Activated naive CD4-positive, alpha-beta T cell treated with anti-CD3 and anti-CD28 coated beads for 36 hours (primary cell): Measurements from ENCODE around the gene ARL5C. TPM values are rescaled to one million over a fixed set of nuclear protein-coding genes. Genes with fewer than 3 reads are reported as not detected.

Experiments used
- CTCF ChIA-PET: fragments of 350-600 bp; sonication (Branson Sonifier 250); formaldehyde crosslinking; loops from one replicate; lab custom pipeline; 2021; ENCODE audit warnings: antibody characterized with exemption; lab: Charles Lee
- DNase-seq: peaks from one replicate; pipeline ENCODE4 v3.0.0-alpha.2; 2020
- H3K27ac Mint-ChIP-seq: one replicate; pipeline ENCODE4 v1.8.0; 2021; ENCODE audit warnings: mild to moderate bottlenecking, mixed read lengths
- H3K27me3 Mint-ChIP-seq: one replicate; pipeline ENCODE4 v1.8.0; 2021; ENCODE audit warnings: low read depth, mixed read lengths
- H3K36me3 Mint-ChIP-seq: one replicate; pipeline ENCODE4 v1.8.0; 2021; ENCODE audit warnings: low read depth, mixed read lengths
- H3K4me1 Mint-ChIP-seq: one replicate; pipeline ENCODE4 v1.8.0; 2021; ENCODE audit warnings: low read depth, mixed read lengths
- H3K4me3 Mint-ChIP-seq: one replicate; pipeline ENCODE4 v1.8.0; 2021; ENCODE audit warnings: mild to moderate bottlenecking, moderate library complexity, mixed read lengths
- H3K9me3 Mint-ChIP-seq: one replicate; pipeline ENCODE4 v1.8.0; 2021; ENCODE audit warnings: mixed read lengths
- intact Hi-C: fragments of 100-400 bp; cut with micrococcal nuclease; formaldehyde crosslinking; loops from one replicate; pipeline ENCODE4 v1.15.1; 2023
- total RNA-seq, 2 experiments: library from RNA; stranded (reverse); gene quantifications; one replicate each; pipeline ENCODE4 v1.2.3, GENCODE V29; 2021

Gene ARL5C
- total RNA-seq, 2 experiments from 2014 or later, result not detected

DNA sequence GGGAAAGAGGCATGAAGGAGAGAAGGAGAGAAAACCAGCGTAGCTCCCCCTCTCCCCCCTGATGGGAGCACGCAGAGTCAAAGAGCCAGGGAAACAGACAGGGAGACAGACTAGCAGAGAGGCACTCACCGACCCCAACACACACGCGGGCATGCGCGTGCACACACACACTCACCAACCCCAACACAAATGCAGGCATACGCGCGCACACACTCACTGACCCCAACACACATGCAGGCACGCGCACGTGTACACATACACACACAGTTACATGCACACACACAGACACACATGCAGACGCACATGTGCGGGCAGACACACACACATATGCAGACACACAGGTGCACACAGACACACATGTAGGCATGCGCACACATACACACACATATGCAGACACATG lies 26.9 kb upstream of the ARL5C start:
- CTCF ChIA-PET, result interaction anchor here (1.7 kb wide), 1 partner anchor 18 kb away, joined by 6 read pairs; no protein-coding TSS in a partner anchor
- H3K27ac Mint-ChIP-seq, result no peak overlapping the region

DNA sequence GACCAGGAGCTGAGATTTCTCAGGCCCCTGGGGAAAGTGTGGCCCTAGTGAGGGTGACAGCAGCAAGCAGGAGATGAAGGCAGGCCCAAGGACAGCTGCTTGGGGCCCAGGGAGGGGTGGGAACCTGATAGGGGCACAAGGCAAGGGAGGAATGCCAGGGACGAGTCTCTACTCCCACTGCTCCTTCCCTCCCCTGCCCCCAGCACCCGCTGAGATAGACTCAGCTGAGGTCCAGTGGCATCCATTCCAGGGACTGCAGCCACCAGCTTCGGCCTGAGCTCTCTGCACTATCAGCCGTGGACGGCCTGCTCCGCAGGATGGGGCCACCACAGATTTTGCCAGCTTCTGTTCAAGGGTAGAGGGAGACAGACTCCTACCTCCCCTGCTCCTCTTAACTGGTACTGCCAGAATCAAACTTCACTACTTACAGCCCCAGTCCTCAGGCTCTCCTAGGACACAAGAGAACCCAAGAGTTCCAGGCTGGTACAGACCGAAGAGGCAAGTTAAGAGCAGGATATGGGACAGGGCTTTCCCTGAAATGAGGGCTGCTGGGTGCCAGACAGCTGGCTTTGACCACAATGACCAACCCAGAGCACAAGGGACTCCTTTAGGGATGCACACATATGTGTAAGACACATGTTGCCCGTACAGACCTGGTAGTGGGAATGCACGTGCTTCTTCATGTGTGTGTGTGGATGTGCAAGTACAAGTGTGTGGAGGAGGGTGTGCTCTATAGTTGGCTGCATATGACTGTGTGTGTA lies 26.0 kb upstream of the ARL5C start:
- Mint-ChIP-seq H3K36me3 (peaks cover 4% of the 10 kb centered on the region), H3K4me1 (peaks cover 8% of the 10 kb centered on the region), H3K9me3 (no peaks in the 10 kb centered on the region), H3K4me3 (no peak overlapping the region), H3K27ac (no peak overlapping the region), H3K27me3 (no peaks in the 10 kb centered on the region)
- intact Hi-C loops, result no loop called here
- CTCF ChIA-PET, result interaction anchor here (0.6 to 2.1 kb wide), 4 partner anchors 17 to 352 kb away, joined by 5 to 7 read pairs (median 6); no protein-coding TSS in a partner anchor
- DNase-seq, result no peak

More for the DNA sequence above, 26.9 kb upstream of the ARL5C start:
- intact Hi-C loops, result no loop called here
- H3K4me1 Mint-ChIP-seq, result peaks cover 9% of the 10 kb centered on the region
- H3K36me3 Mint-ChIP-seq, result peaks cover 4% of the 10 kb centered on the region
- no peaks in the 10 kb centered on the region for H3K9me3 Mint-ChIP-seq
- H3K4me3 Mint-ChIP-seq, result no peak overlapping the region
- DNase-seq, result no peak
- no peaks in the 10 kb centered on the region for H3K27me3 Mint-ChIP-seq

DNA sequence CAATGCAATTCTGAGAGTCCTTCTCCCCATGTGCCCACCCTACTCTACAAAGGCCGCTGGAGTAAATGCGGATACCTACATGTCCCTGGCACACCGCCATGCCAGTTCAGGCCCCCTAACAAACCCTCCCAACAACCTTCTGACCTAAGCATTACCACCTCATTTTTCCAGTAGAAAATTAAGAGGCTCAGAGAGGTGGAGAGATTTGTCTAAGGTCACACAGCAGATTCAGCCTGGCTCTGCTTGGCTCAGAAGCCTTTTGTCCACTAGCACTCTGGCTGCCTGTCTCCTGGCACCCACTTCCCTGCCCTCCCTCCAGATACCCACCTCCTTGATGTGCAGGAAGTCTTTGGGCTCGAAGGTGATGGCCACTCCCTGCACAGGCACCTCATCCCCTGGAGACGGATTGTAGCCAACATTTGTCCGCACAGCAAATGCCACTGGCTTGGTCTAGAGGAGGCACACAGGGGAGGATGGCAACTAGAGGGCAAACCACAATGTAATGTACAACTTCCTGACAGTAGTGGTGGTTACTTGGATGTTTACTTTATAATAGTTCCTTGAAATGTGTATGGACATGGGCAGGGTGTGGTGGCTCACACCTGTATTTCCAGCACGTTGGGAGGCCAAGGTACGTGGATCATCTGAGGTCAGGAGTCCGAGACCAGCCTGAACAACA lies 21.3 kb upstream of the ARL5C start:
- Mint-ChIP-seq H3K9me3 (no peaks in the 10 kb centered on the region), H3K36me3 (peaks cover 12% of the 10 kb centered on the region), H3K4me1 (no peaks in the 10 kb centered on the region), H3K27me3 (no peaks in the 10 kb centered on the region), H3K27ac (no peak overlapping the region), H3K4me3 (no peak overlapping the region)
- CTCF ChIA-PET, result no interaction called here
- intact Hi-C loops, result no loop called here
- DNase-seq, result no peak

DNA sequence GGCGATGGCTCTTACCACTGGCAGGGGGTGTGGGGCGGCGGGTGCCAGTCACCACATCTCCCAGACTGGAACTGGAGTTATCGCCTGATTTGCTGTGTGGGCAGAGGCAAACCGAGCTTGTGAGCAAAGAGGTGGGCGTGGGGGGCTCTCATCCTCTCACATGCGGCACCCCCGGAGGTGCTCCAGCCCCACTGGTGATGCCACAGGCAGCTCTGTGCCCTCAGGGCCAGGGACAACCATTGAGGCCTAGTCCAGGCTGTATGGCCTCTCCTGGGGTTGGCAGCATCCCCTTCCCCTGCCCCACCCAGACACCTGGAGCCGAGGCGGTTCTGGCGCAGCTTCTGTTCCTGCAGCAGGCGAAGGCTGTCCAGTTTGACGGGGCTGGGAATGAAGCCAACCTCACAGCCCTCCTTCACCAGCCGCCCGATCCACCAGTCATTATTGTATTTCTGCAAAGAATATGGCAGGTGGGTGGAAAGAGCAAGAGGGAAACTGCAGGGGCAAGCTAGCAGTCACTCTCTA lies 20.6 kb upstream of the ARL5C start:
- H3K4me1 Mint-ChIP-seq, result no peaks in the 10 kb centered on the region
- intact Hi-C loops, result no loop called here
- DNase-seq, result no peak
- H3K9me3 Mint-ChIP-seq, result no peaks in the 10 kb centered on the region
- H3K36me3 Mint-ChIP-seq, result peaks cover 12% of the 10 kb centered on the region
- no peak overlapping the region for H3K27ac Mint-ChIP-seq
- no peaks in the 10 kb centered on the region for H3K27me3 Mint-ChIP-seq
- CTCF ChIA-PET, result interaction anchor here (1.1 kb wide), 1 partner anchor 11 kb away, joined by 9 read pairs; no protein-coding TSS in a partner anchor
- H3K4me3 Mint-ChIP-seq, result no peak overlapping the region

DNA sequence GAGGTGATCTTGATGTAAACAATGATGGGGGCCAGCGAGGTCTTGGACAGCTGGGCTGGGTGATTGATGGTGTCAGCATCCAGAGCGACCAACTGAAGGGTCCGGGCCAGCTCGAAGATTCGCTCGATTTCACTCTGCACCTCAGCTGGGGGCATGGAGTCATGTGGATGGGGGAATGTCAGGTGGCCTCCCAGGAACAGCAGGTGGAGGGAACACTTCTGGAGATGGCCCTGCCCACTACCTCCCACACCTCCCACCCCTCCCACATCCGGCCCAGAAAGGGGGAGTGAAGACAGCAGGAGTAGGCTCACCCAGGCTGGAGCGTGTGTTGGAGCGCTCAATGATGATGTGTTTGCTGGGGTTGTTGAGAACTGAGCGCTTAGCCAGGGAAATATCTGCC lies 17.8 kb upstream of the ARL5C start:
- H3K4me1 Mint-ChIP-seq, result no peaks in the 10 kb centered on the region
- H3K27me3 Mint-ChIP-seq, result no peaks in the 10 kb centered on the region
- H3K27ac Mint-ChIP-seq, result no peak overlapping the region
- no peak overlapping the region for H3K4me3 Mint-ChIP-seq
- H3K36me3 Mint-ChIP-seq, result peaks cover 12% of the 10 kb centered on the region
- intact Hi-C loops, result no loop called here
- CTCF ChIA-PET, result interaction anchor here (0.6 to 2.7 kb wide), 4 partner anchors 9 to 410 kb away, joined by 4 to 16 read pairs (median 4); no protein-coding TSS in a partner anchor
- no peak for DNase-seq
- no peaks in the 10 kb centered on the region for H3K9me3 Mint-ChIP-seq

DNA sequence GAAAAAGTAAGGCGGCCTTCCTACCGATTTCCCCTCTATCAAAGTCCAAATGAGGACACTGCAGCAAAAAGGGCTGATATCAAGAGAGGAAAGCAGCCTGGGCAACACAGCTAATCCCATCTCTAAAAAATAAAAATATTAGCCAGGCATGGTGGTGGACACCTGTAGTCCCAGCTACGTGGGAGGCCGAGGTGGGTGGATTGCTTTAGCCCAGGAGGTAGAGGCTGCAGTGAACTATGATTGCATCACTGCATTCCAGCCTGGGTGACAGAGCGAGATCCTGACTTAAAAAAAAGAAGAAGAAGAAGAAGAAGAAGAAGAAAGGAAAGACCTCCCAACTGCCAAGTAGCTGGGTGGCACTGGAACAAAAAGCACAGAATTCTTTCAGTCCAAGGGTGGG lies 17.1 kb upstream of the ARL5C start:
- Mint-ChIP-seq H3K36me3 (peaks cover 9% of the 10 kb centered on the region), H3K4me3 (no peak overlapping the region), H3K4me1 (no peaks in the 10 kb centered on the region), H3K27me3 (no peaks in the 10 kb centered on the region), H3K27ac (no peak overlapping the region), H3K9me3 (no peaks in the 10 kb centered on the region)
- CTCF ChIA-PET, result interaction anchor here (0.5 to 2.7 kb wide), 3 partner anchors 8 to 76 kb away, joined by 3 to 16 read pairs (median 5); no protein-coding TSS in a partner anchor
- DNase-seq, result no peak
- intact Hi-C loops, result no loop called here

DNA sequence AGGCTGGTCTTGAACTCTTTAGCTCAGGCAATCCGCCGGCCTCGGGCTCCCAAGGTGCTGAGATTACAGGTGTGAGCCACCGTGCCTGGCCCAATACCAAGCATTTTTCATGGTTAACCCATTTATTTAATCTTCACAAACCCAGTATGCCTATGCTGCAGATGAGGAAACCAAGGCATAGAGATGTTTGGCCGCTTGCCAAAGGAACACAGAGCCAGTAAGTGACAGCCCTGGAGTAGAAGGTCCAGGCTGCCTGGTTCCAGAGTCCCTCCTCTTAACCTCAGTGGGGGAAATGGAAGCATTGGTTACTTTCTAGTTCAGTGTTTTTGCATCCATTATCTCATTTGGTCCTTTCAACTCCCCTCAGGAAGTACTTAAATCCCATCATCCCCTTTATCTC lies 15.3 kb upstream of the ARL5C start:
- Mint-ChIP-seq H3K9me3 (no peaks in the 10 kb centered on the region), H3K27ac (no peak overlapping the region), H3K27me3 (no peaks in the 10 kb centered on the region), H3K4me3 (no peak overlapping the region), H3K36me3 (peaks cover 9% of the 10 kb centered on the region), H3K4me1 (no peaks in the 10 kb centered on the region)
- DNase-seq, result no peak
- intact Hi-C loops, result no loop called here
- CTCF ChIA-PET, result interaction anchor here (0.7 kb wide), 1 partner anchor 196 kb away, joined by 3 read pairs; no protein-coding TSS in a partner anchor

DNA sequence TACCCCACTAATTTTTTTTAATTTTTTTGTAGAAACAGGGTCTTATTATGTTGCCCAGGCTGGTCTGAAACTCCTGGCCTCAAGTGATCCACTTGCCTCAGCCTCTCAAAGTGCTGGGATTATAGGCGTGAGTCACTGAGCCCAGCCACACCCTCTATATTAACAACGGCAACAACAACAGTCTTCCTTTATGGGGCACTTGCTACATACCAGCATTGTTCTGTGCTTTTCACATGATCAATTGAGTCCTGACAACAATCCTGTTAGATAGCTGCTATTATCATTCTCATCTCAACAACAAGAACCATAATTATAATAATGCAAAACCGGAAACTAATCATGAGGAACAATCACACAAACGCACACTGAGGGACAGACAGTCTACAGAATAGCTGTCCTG lies 12.6 kb upstream of the ARL5C start:
- Mint-ChIP-seq H3K36me3 (peaks cover 3% of the 10 kb centered on the region), H3K27ac (no peak overlapping the region), H3K9me3 (no peaks in the 10 kb centered on the region), H3K27me3 (no peaks in the 10 kb centered on the region), H3K4me1 (peaks cover 2% of the 10 kb centered on the region), H3K4me3 (no peak overlapping the region)
- intact Hi-C loops, result no loop called here
- CTCF ChIA-PET, result interaction anchor here (1.0 to 2.6 kb wide), 3 partner anchors 14 to 195 kb away, joined by 3 to 6 read pairs (median 4); no protein-coding TSS in a partner anchor
- no peak for DNase-seq

DNA sequence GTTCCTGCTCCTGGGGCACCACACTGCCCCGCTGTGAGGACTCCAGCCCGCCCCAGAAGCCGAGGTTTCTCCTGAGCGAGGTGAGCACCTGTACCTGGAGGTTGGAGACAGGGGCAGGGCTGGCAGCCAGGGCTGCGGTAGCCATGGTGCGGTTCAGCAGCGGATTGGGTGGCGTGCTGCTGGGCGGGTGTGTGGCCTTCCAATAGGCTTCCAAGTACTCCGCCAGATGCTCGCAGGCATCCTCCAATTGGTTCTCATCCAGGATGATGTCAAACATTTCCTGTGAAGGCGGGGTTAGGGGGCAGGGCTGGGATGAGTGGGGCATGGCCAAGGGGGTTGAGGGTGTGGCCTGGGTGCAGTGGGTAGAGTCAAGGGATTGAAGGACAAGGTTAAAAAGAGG lies 11.3 kb upstream of the ARL5C start:
- no peak overlapping the region for H3K4me3 Mint-ChIP-seq
- intact Hi-C loops, result no loop called here
- CTCF ChIA-PET, result interaction anchor here (0.8 to 5.0 kb wide), 3 partner anchors 13 to 194 kb away, joined by 3 to 73 read pairs (median 44); partner anchors contain the start of gene ARL5C
- H3K27me3 Mint-ChIP-seq, result no peaks in the 10 kb centered on the region
- no peaks in the 10 kb centered on the region for H3K36me3 Mint-ChIP-seq
- H3K4me1 Mint-ChIP-seq, result peaks cover 4% of the 10 kb centered on the region
- no peaks in the 10 kb centered on the region for H3K9me3 Mint-ChIP-seq
- no peak for DNase-seq
- no peak overlapping the region for H3K27ac Mint-ChIP-seq

DNA sequence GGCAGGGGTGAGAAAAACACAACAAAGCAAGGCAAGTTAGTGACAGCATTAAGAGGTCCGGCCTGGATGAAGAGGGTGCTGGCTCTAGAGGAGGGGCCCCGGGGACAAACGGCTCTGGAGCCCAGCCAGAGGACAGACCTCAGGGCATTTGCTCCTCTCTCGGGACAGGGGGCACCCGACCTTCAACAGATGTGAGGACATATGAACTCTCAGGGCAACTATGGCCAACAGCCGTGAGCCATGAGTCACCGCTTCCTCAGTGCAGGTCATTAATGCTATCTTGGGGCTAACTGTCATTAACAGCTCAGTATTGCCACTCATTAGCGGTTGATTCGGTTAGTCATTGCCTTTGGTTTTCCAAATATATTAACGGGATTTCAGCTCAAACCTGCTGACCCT lies 9.7 kb upstream of the ARL5C start:
- no peak overlapping the region for H3K27ac Mint-ChIP-seq
- intact Hi-C loops, result loop anchor here (1.0 kb wide), 1 partner anchor 192 kb away; no protein-coding TSS in a partner anchor
- no peaks in the 10 kb centered on the region for H3K36me3 Mint-ChIP-seq

DNA sequence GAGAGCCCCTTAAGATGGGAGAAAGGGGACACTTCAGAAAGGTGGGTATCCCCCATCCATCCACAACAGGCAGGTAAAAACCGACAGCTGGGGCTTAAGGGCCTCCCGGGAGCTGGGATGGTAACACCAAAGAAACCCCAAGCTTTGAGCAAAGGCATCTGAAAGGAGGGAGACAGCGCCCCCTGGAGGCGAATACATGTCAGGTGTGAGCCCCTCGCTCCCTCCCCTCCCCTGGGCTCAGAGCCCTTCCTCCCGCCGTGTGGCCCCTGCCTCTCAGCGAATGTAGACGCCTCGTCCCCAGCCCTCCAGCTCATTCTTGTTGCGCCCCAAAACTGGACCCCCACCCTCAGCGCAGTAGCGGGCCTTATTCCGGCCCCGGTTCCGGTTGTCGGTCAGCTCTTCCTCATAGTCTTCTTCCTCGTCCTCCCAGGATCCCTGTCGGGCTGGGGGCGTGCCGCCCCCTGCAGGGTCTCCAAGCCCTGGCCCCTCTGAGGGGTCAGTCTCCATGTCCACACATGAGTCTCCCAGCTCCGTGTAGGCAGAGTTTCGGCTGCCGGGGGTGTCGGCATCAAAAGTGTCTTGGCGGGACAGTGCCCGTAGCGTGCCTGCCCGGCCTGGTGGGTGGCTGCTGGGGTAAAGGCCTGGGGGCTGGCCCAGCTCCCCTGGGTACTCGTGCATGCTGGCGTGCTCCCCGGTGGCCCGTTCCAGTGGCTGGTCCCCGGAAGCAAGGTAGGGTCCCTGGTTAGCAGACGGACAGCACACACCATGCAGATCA lies 9.1 kb upstream of the ARL5C start:
- intact Hi-C loops, result loop anchor here (1.0 kb wide), 1 partner anchor 192 kb away; no protein-coding TSS in a partner anchor
- Mint-ChIP-seq H3K36me3 (no peaks in the 10 kb centered on the region), H3K27ac (no peak overlapping the region), H3K4me1 (peaks cover 4% of the 10 kb centered on the region), H3K27me3 (no peaks in the 10 kb centered on the region), H3K9me3 (no peaks in the 10 kb centered on the region), H3K4me3 (no peak overlapping the region)
- CTCF ChIA-PET, result interaction anchor here (0.6 to 5.0 kb wide), 26 partner anchors 8 to 617 kb away, joined by 3 to 73 read pairs (median 4); partner anchors contain the start of genes ARL5C, PLXDC1 and RPL19
- DNase-seq, result peak; percentile 85

More for the DNA sequence above, 9.7 kb upstream of the ARL5C start:
- H3K9me3 Mint-ChIP-seq, result no peaks in the 10 kb centered on the region
- no peak for DNase-seq
- CTCF ChIA-PET, result interaction anchor here (0.6 to 5.0 kb wide), 14 partner anchors 8 to 304 kb away, joined by 3 to 73 read pairs (median 6); partner anchors contain the start of gene ARL5C
- no peak overlapping the region for H3K4me3 Mint-ChIP-seq
- H3K27me3 Mint-ChIP-seq, result no peaks in the 10 kb centered on the region
- H3K4me1 Mint-ChIP-seq, result peaks cover 4% of the 10 kb centered on the region
